OCI-LY7 (cell line): Measurements from ENCODE around the gene ADGRL2. TPM values are rescaled to one million over a fixed set of nuclear protein-coding genes. Genes with fewer than 3 reads are reported as not detected.

ENCODE experiments used
- BruUV-seq: library from RNA; stranded (reverse); fragments of 400-500 nt; replicated peaks from 2 replicates; lab custom pipeline; 2021; lab: Mats Ljungman, UMichigan
- CTCF ChIA-PET: fragments of 300-600 bp; sonication (Branson Sonifier 250); formaldehyde crosslinking; loops from one replicate; lab custom pipeline; 2022; ENCODE audit warnings: antibody characterized with exemption; ENCODE audit not compliant: unreplicated experiment; lab: Charles Lee
- POLR2A ChIA-PET: fragments of 300-600 bp; sonication (Branson Sonifier 250); formaldehyde crosslinking; loops from one replicate; lab custom pipeline; 2022; ENCODE audit warnings: antibody characterized with exemption; lab: Charles Lee
- DNase-seq: peaks from one replicate; pipeline ENCODE4 v3.0.0-alpha.2; 2015; ENCODE audit warnings: low spot score
- H2AFZ ChIP-seq: fragments of 200-600 bp; sonication (generic), shearing (Covaris generic); 2 replicates; pipeline ENCODE4 v1.6.1; 2014; ENCODE audit warnings: mild to moderate bottlenecking, antibody characterized with exemption, low read length, moderate library complexity
- H3K27ac ChIP-seq: fragments of 200-600 bp; sonication (generic); 2 replicates; pipeline ENCODE4 v1.5.1; 2014; ENCODE audit warnings: mixed run types, low read depth, mild to moderate bottlenecking, moderate library complexity, low read length, inconsistent platforms; ENCODE audit not compliant: poor library complexity, severe bottlenecking
- H3K36me3 ChIP-seq: fragments of 200-600 bp; sonication (generic); 2 replicates; pipeline ENCODE4 v1.6.1; 2014; ENCODE audit warnings: mild to moderate bottlenecking, antibody characterized with exemption, low read length, moderate library complexity, mixed read lengths; ENCODE audit not compliant: insufficient read depth
- H3K4me1 ChIP-seq: fragments of 200-600 bp; sonication (generic); 2 replicates; pipeline ENCODE4 v1.5.1; 2014; ENCODE audit warnings: mild to moderate bottlenecking, low read length; ENCODE audit not compliant: insufficient read depth, poor library complexity, severe bottlenecking
- H3K4me2 ChIP-seq: fragments of 200-600 bp; sonication (generic); 2 replicates; pipeline ENCODE4 v1.6.1; 2014; ENCODE audit warnings: mild to moderate bottlenecking, low read length
- H3K4me3 ChIP-seq: fragments of 200-600 bp; sonication (generic); 2 replicates; pipeline ENCODE4 v1.5.1; 2014; ENCODE audit warnings: mild to moderate bottlenecking, low read depth, low read length; ENCODE audit not compliant: poor library complexity, severe bottlenecking
- H3K79me2 ChIP-seq: fragments of 200-600 bp; sonication (generic); 2 replicates; pipeline ENCODE4 v1.6.1; 2016; ENCODE audit warnings: low read depth, mild to moderate bottlenecking, low read length, moderate library complexity, mixed read lengths; ENCODE audit not compliant: insufficient read depth
- H3K9me2 ChIP-seq: fragments of 200-600 bp; sonication (generic); 2 replicates; pipeline ENCODE4 v1.6.1; 2016; ENCODE audit warnings: mild to moderate bottlenecking, low read length, mixed read lengths; ENCODE audit not compliant: insufficient read depth
- H3K9me3 ChIP-seq: fragments of 200-600 bp; sonication (generic); 2 replicates; pipeline ENCODE4 v1.6.1; 2014; ENCODE audit warnings: mild to moderate bottlenecking, mixed run types, low read length, mixed read lengths
- H4K20me1 ChIP-seq: fragments of 200-600 bp; sonication (generic); 2 replicates; pipeline ENCODE4 v1.6.1; 2014; ENCODE audit warnings: mild to moderate bottlenecking, antibody characterized with exemption, low read length, moderate library complexity, mixed read lengths; ENCODE audit not compliant: insufficient read depth
- EZH2phosphoT487 ChIP-seq: fragments of 200-600 bp; sonication (generic); IDR thresholded peaks from 2 replicates; pipeline ENCODE4 v1.6.1; 2018; ENCODE audit warnings: low read depth, borderline replicate concordance, mild to moderate bottlenecking, mixed run types, antibody characterized with exemption, low read length, moderate library complexity, mixed read lengths
- intact Hi-C: fragments of 100-400 bp; cut with micrococcal nuclease; formaldehyde crosslinking; loops from one replicate; pipeline ENCODE4 v1.10.0; 2022; ENCODE audit not compliant: unreplicated experiment
- total RNA-seq, 2 experiments: library from RNA; depleted of rRNA in 1 of 2; stranded (reverse); fragments of >200 nt in 1 of 2; shearing (Covaris generic) in 1 of 2; gene quantifications; 2 replicates each; pipeline ENCODE4 v1.2.3, GENCODE V29; 2014 to 2022
- TF ChIP-seq, protein P1 (sequence below): fragments of 200-600 bp; sonication (generic); conservative IDR thresholded peaks from 2 replicates; pipeline ENCODE4 v1.5.1; 2014; ENCODE audit warnings: mild to moderate bottlenecking, antibody characterized with exemption, low read length, moderate library complexity, mixed read lengths

Gene ADGRL2
- total RNA-seq, 2 experiments from 2014 or later, result not detected

DNA sequence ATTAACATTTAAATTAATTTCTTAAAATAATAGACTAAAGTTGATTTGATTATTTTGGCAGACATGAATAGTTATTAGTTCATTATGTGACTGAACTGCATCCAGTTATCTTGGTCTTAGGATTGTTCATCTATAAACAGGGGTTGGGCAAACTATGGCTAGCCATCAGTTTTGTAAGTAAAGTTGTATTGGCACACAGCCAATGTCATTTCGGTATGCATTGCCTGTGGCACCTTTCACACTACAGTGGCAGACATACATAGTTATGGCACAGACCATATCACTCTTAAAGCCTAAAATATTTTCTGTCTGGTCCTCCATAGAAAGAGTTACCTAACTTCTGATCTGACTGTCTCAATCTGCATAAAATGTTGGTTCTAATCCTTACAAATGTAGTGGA is 27.2 kb downstream of the ADGRL2 start:
- H3K79me2 ChIP-seq, result no peaks in the 10 kb centered on the region
- no peak overlapping the region for H3K4me3 ChIP-seq
- no peaks in the 10 kb centered on the region for H3K9me3 ChIP-seq
- intact Hi-C loops, result no loop called here
- CTCF ChIA-PET, result no interaction called here
- H3K4me1 ChIP-seq, result no peaks in the 10 kb centered on the region
- TF ChIP-seq, protein P1, sequence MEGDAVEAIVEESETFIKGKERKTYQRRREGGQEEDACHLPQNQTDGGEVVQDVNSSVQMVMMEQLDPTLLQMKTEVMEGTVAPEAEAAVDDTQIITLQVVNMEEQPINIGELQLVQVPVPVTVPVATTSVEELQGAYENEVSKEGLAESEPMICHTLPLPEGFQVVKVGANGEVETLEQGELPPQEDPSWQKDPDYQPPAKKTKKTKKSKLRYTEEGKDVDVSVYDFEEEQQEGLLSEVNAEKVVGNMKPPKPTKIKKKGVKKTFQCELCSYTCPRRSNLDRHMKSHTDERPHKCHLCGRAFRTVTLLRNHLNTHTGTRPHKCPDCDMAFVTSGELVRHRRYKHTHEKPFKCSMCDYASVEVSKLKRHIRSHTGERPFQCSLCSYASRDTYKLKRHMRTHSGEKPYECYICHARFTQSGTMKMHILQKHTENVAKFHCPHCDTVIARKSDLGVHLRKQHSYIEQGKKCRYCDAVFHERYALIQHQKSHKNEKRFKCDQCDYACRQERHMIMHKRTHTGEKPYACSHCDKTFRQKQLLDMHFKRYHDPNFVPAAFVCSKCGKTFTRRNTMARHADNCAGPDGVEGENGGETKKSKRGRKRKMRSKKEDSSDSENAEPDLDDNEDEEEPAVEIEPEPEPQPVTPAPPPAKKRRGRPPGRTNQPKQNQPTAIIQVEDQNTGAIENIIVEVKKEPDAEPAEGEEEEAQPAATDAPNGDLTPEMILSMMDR, result no peak
- no peak for TF ChIP-seq EZH2phosphoT487
- no peaks in the 10 kb centered on the region for H4K20me1 ChIP-seq
- no peaks in the 10 kb centered on the region for H3K9me2 ChIP-seq
- H3K27ac ChIP-seq, result no peak overlapping the region
- no peak for DNase-seq
- H3K36me3 ChIP-seq, result no peaks in the 10 kb centered on the region
- POLR2A ChIA-PET, result no interaction called here
- no peak overlapping the region for H3K4me2 ChIP-seq
- BruUV-seq, result no TSS peak
- H2AFZ ChIP-seq, result no peak overlapping the region

- POLR2A ChIA-PET, result interaction anchor here (0.7 kb wide), 1 partner anchor 694 kb away, joined by 3 read pairs; no protein-coding TSS in a partner anchor
- H3K9me2 ChIP-seq, result no peaks in the 10 kb centered on the region
- no peaks in the 10 kb centered on the region for H3K79me2 ChIP-seq
- no peak overlapping the region for H3K4me3 ChIP-seq
- no peaks in the 10 kb centered on the region for H3K9me3 ChIP-seq
- intact Hi-C loops, result no loop called here
- no peak for DNase-seq
- no peak overlapping the region for H3K4me2 ChIP-seq
- no peak overlapping the region for H3K27ac ChIP-seq
- H3K4me1 ChIP-seq, result no peaks in the 10 kb centered on the region
- TF ChIP-seq EZH2phosphoT487, result no peak
- TF ChIP-seq, protein P1, result no peak
- H4K20me1 ChIP-seq, result no peaks in the 10 kb centered on the region
- CTCF ChIA-PET, result no interaction called here
- no peaks in the 10 kb centered on the region for H3K36me3 ChIP-seq
- no TSS peak for BruUV-seq
- H2AFZ ChIP-seq, result no peak overlapping the region
Observed at GRCh38 chr1:81832573-81832972, 31.8 kb downstream of the ADGRL2 start.

DNA sequence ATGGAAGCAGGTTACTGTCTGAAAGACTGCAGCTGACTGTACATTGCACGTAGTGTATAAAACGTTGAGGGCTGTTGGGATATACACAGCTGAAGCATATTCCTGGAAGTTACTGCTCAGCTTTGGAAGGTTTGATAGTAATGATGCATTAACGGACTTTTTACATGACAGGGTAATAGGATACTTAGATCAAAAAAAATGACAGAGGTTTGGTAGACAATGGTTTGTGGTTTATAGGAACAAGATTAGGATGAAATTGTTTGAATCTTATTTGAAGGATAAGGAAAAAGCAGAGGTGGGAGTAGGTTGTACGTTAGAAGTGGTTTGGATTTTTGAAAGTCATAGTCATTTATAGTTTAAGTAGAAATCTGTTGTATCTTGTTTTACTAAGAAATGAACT is 33.0 kb downstream of the ADGRL2 start:
- H3K4me3 ChIP-seq, result no peak overlapping the region
- CTCF ChIA-PET, result no interaction called here
- no peaks in the 10 kb centered on the region for H3K36me3 ChIP-seq
- no peak for TF ChIP-seq EZH2phosphoT487
- TF ChIP-seq, protein P1, result no peak
- H3K9me3 ChIP-seq, result no peaks in the 10 kb centered on the region
- H3K4me2 ChIP-seq, result no peak overlapping the region
- H3K9me2 ChIP-seq, result no peaks in the 10 kb centered on the region
- H2AFZ ChIP-seq, result no peak overlapping the region
- POLR2A ChIA-PET, result interaction anchor here (0.6 to 1.6 kb wide), 4 partner anchors 10 to 469 kb away, joined by 3 to 5 read pairs (median 4); no protein-coding TSS in a partner anchor
- no peak overlapping the region for H3K27ac ChIP-seq
- H3K4me1 ChIP-seq, result no peaks in the 10 kb centered on the region
- BruUV-seq, result no TSS peak
- H4K20me1 ChIP-seq, result no peaks in the 10 kb centered on the region
- H3K79me2 ChIP-seq, result no peaks in the 10 kb centered on the region
- no peak for DNase-seq
- intact Hi-C loops, result no loop called here
